ENCODE results near the gene HELLS.
A peak's percentile ranks its signal among the peaks of the same experiment; 100 is the strongest.
"Not testable (repeated sequence)": the region's sequence is repeated elsewhere in the genome, so short reads cannot be mapped to it uniquely, and the experiment has no call there.

Gene HELLS

GRCh38 chr10:94545391-94546048 is at the start of gene HELLS:
HELLS (plus strand) TSS chr10:94545788; CDS start chr10:94545922, 134 bp downstream.
- DNase-seq: peak; percentile 90

GRCh38 chr10:94496010-94496409 is 49.6 kb upstream of the HELLS start:
- no peak for DNase-seq

DNA sequence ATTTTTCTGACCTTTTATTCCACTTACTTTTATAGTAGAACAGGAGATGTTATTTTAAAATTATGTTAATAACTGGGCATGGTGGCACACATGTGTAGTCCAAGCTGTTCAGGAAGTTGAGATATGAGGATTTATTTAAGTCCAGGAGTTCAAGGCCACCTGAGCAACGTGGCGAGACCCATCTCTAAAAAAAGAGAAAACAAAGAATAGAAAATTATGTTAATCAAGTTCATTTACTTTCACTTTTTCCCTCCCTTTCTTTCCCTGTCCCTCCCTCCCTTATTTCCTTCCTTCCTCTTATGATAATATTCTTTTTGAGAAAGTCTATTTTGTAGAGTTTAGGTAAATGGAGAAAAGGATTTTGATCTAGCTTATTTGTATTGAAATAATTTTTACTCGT is 48.9 kb upstream of the HELLS start:
- DNase-seq: no peak

DNA sequence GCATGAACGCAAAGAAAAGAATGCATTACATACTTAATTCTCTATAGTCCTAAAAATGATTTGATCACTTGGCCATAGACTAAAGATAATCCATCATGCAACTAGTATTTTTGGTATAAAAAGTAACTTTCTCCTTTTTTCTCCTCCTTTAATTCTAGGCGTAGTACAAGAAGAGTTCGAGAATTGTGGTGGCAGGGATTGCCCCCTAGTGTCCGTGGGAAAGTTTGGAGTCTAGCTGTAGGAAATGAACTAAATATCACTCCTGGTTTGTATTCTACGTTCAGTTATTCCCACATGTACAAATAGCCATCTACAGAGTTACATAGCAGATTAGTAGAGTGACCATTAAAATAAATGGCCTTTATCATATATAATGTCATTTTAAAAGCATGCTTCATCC is 45.5 kb upstream of the HELLS start:
- no peak for DNase-seq

DNA sequence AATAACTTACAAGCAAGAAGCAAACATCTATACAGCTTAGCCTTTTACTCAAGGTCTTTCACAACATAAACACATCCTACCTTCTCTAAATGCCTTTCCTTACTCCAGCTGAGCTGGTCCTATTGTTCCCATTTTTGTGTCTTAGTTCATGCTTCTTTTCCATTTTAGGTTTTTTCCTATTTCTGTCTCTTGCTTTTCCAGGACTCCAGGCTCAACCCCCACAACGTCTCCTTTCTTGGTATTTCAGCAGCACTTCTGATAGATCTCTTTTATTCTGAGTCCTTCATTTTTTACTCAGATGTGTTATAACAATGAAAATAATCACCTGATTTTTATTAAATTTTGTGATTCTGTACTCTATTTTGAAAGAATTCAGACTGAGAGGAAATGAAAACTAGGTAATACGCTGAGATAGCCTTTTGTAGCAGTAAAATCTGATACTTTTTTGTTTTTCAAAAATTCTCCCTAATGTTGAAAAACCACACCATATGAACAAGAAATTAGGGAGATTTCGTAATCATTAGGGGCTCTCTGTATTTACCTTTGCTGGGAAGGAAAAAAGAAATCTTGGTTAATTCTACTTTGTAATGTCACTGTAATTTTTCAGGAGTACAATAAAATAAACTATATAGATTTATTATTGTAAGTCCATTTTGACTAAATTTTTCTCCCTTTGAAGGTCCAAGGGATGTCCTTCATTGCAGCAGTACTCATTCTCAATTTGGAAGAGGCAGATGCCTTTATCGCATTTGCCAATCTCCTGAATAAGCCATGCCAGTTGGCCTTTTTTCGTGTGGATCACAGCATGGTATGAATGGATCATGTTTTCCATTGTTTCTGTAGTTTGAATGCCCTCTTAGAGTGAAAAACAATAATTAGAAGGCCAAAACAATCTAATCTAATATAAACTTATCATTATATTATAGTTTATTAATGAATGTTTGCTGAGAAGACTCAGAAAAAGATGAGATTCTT is 24.0 kb upstream of the HELLS start:
- no peak for DNase-seq

GRCh38 chr10:94524146-94524545 is 21.4 kb upstream of the HELLS start:
- DNase-seq: no peak

DNA sequence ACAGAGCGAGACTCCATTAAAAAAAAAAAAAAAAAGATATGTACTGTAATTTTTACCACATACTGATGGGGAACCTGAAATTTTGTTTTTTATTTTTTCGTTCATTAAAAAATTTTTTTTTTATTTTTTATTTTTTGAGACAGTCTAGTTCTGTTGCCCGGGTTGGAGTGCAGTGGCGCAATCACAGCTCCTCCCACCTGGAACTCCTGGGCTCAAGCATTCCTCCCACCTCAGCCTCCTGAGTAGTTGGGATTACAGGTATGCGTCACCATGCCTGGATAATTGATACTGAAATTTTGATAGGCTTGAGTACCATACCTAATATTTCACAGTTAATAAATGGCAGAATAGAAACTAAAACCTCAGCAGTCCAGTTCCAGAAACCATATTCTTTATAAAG is 20.9 kb upstream of the HELLS start:
- DNase-seq: no peak

GRCh38 chr10:94531550-94531949 is 14.0 kb upstream of the HELLS start:
- not testable (repeated sequence) for DNase-seq

DNA sequence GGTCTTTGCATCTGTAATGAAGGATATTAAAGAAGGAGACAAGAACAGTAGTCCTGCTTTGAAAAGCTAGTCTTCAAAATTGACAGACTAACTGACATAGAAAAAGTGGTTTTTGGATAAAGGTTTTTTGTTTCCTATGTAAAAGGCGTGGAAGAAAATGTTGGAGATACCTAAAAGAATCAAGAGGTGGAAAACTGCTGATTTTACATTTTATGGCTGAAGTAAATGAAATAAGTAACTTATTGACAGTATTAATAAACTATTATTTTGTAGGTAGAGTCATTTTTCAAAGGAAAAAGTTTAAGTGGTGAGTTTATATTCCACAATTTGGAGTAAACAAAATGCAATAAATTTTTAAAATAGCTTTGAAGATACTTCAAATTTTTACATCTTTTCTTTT is 12.6 kb upstream of the HELLS start:
- DNase-seq: no peak

GRCh38 chr10:94542282-94542681 is 3.3 kb upstream of the HELLS start:
- not testable (repeated sequence) for DNase-seq

DNA sequence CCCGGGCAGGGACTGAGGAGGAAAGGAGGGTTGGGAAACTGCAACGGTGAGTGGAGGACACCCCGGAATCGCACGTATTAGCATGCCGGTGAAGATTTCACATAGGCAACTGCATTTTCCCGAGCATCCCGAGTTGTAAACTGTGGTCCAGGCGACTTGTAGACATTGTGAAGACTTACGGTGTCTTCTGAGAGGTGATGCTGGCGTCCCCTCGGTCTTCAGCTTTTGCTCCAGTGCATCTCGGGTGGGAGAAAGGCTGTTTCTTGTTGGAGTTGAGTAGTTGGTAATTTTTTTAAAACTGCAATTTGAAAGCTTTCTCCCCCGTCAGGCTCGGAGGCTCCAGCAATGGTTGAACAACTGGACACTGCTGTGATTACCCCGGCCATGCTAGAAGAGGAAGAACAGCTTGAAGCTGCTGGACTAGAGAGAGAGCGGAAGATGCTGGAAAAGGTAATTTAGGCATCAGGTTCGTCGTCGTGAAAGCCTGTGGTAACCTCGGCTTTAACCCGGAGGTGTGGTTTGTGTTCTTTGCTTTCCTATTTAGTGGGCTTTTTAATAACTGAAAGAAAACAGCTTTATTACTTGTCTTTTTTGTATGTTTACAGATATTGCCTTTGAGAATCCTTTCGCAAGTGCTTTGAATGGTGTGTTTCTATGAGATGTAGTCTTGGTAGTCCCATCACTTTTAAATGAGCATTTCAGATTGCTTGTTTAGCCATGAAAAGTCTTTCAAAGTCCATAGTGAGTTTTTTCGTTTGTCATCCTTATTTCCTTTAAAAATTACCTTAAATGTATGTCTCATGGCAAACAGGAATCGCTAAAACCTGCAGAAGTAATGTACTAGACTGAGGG is 687 bp downstream of the HELLS start:
- DNase-seq: no peak

DNA sequence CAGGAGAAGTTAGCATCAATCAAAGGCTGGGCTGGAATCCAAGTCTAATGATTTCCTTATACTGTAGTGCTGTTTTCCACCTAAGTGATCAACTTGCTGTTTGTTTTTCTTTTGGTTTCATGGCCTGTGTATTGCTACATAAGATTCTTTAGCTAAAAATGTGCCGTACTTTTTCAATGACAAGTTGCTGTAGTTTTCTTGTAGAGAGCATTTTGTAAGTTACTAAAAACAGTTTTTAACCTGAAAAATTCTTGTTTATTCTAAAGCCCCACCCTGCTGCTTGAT is 1.3 kb downstream of the HELLS start:
- DNase-seq: no peak

GRCh38 chr10:94549221-94549620 is 3.6 kb downstream of the HELLS start:
- no peak for DNase-seq

- DNase-seq: not testable (repeated sequence)
These were observed 22.2 kb downstream of the HELLS start for GRCh38 chr10:94567714-94568307.

DNA sequence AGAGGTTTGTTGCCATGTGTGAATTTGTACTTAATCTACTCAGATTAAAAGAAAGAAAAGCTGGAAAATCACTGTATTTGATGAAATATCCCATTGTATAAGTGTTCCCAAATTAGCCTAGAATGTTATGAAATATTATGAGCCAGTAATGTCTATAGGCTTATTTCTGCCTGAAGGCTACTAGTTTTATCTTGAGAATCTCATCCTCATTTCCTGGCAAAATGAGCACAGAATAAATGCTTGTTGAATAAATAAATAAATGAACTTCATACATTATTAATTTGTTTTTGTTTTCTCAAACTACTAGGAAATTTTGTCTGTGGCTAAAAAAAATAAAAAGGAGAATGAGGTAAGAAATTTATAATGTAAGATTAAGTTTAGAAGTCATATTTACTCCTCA is 25.5 kb downstream of the HELLS start:
- DNase-seq: no peak

DNA sequence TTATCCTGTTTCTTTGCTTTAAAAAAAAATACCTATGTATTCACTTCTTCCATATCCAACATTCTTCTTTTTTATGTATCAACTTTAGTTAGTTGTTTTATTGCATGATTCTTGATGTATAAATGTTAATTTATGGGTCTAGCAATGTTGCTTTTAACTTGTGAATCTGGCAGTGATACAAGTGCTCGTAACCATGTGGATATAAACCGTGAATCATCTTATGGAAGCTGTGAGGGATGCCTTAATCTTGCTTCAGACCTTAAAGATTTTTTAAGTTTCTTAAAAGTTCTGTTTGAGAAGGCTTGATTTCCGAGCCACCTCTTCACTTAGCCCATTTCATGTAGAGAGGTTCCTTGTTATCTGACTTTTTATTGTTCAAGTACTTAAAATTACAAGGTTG is 25.9 kb downstream of the HELLS start:
- no peak for DNase-seq

DNA sequence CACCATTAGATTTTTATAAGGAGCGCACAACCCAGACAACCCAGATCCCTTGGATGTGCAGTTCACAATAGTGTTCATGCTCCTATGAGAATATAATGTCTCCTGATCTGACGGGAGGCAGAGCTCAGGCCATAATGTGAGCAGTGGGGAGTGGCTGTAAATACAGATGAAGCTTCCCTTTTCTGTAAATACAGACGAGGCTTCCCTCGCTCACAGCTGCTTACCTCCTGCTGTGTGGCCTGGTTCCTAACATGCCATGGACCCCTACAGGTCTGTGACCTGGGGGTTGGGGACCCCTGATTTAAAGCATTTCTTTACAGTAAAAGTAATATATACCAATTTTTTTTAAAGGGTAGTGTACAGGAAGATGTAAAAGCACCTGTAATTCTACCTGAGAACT is 33.2 kb downstream of the HELLS start:
- no peak for DNase-seq

- DNase-seq: no peak
These were observed 37.5 kb downstream of the HELLS start for GRCh38 chr10:94583124-94583523.

GRCh38 chr10:94591461-94592205 is 46.0 kb downstream of the HELLS start:
- no peak for DNase-seq

DNA sequence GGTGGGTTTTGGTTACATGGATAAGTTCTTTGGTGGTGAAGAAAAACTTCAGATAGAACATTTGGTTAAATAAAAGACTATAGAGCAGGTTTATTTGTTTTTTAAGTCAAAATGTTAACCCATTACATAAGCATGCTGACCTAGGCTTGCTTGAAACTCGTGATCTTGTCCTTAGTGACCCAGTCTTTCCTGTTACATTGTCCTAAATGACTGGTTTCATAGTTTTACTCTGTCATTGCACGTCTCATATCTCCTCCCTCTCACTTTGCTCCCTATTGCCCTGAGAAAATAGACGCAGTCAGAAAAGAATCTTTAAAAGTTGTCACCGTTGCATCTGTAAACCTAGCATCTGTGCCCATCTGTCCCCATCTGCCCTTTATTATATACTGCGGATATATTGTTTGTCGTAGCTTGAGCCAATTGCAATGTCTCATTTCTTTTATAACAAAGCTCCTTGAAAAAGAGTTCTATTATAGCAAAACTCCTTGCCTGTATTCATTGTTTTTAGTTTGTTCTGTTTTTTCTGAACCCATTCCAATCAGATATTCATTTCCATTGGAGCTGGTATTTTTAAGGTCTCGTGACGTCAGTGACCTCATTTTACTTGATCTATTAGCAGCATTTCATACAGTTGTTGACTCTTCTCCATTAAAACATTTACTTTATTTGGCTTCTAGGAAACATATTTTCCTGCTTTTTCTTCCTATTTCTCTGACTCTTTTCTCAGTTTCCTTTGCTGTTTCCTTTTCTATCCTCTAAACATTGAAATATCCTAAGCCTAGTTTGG is 57.3 kb downstream of the HELLS start:
- no peak for DNase-seq

DNA sequence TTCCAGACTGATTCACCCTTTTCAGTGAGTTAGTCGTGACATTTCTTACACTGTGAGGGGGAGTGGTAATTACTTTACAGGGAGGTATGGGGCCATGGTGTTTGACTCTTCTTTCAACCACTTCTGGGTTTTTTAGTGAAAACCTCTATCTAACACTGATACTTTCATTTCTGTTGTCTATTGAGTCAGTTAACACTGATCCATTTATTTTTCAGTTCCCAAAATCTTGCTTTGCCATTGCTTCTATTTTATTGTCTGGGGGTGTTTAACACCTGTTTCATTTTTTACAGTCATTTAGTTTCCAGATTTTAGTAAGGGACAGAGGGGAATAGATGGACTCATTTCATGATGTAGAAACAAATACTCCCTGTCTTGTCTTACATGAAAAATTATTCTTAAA is 61.5 kb downstream of the HELLS start:
- DNase-seq: no peak
